HG03175 (cell line): ENCODE measurements around the gene PALM.
A peak's percentile ranks its signal among the peaks of the same experiment; 100 is the strongest.
"Not testable (repeated sequence)": the region's sequence is repeated elsewhere in the genome, so short reads cannot be mapped to it uniquely, and the experiment has no call there.

Experiments
- ATAC-seq: cut with Tn5 transposase; IDR thresholded peaks from one replicate; pipeline ENCODE4 v1.9.1; 2021; ENCODE audit warnings: mild to moderate bottlenecking, moderate library complexity; ENCODE audit not compliant: unreplicated experiment

The PALM gene

GRCh38 chr19:678791-679388 lies 29.8 kb upstream of the PALM start:
- no peak for ATAC-seq

- ATAC-seq, result peak; percentile 7
These were observed 29.1 kb upstream of the PALM start for GRCh38 chr19:679418-680286.

- peak; percentile 69 for ATAC-seq
These were observed 28.3 kb upstream of the PALM start for GRCh38 chr19:680287-681028.

GRCh38 chr19:681029-682019 lies 27.4 kb upstream of the PALM start:
- no peak for ATAC-seq

GRCh38 chr19:682678-683320 lies 25.9 kb upstream of the PALM start:
- ATAC-seq, result no peak

GRCh38 chr19:685454-685931 lies 23.2 kb upstream of the PALM start:
- ATAC-seq, result no peak

- ATAC-seq, result no peak
These were observed 22.0 kb upstream of the PALM start for GRCh38 chr19:686589-687297.

GRCh38 chr19:687569-688166 lies 21.1 kb upstream of the PALM start:
- ATAC-seq, result no peak

GRCh38 chr19:688214-688613 lies 20.5 kb upstream of the PALM start:
- no peak for ATAC-seq

- no peak for ATAC-seq
These were observed 19.7 kb upstream of the PALM start for GRCh38 chr19:688992-689391.

- no peak for ATAC-seq
These were observed 18.5 kb upstream of the PALM start for GRCh38 chr19:690203-690602.

GRCh38 chr19:694481-695351 lies 14.0 kb upstream of the PALM start:
- no peak for ATAC-seq

- no peak for ATAC-seq
These were observed 13.3 kb upstream of the PALM start, which contains the start of gene PRSS57 for GRCh38 chr19:695352-695949. Gene PRSS57 (minus strand): TSS chr19:695452. CDS start chr19:695430, 22 bp downstream.

- not testable (repeated sequence) for ATAC-seq
These were observed 10.2 kb upstream of the PALM start for GRCh38 chr19:698529-698928.

- ATAC-seq, result not testable (repeated sequence)
These were observed 8.8 kb upstream of the PALM start for GRCh38 chr19:699885-700284.

GRCh38 chr19:702847-703246 lies 5.9 kb upstream of the PALM start:
- ATAC-seq, result not testable (repeated sequence)

GRCh38 chr19:703329-703650 lies 5.4 kb upstream of the PALM start:
- no peak for ATAC-seq
